GM12878 (cell line): Measurements from ENCODE around the gene BCS1L. TPM values are rescaled to one million over a fixed set of nuclear protein-coding genes. Genes with fewer than 3 reads are reported as not detected.

Source experiments
- ATAC-seq: fragments of 200-7000 bp; cut with Tn5 transposase; 3 replicates; pipeline ENCODE4 v1.9.1; 2020; ENCODE audit warnings: mild to moderate bottlenecking, moderate library complexity
- BruUV-seq: library from RNA; stranded (reverse); fragments of 400-500 nt; replicated peaks from 2 replicates; lab custom pipeline; 2021; lab: Mats Ljungman, UMichigan
- CTCF ChIA-PET: fragments of 300-600 bp; sonication (Branson Sonifier 250); formaldehyde crosslinking; extraction: SDS; loops from one replicate; lab custom pipeline; 2021; ENCODE audit warnings: inconsistent platforms; lab: Yijun Ruan, JAX
- POLR2A ChIA-PET: fragments of 350-600 bp; formaldehyde crosslinking; extraction: SDS; loops from one replicate; lab custom pipeline; 2021; ENCODE audit warnings: inconsistent platforms; lab: Charles Lee
- RAD21 ChIA-PET: fragments of 300-600 bp; sonication (Branson Sonifier 250); formaldehyde crosslinking; loops from one replicate; lab custom pipeline; 2023; ENCODE audit warnings: antibody characterized with exemption; ENCODE audit not compliant: unreplicated experiment; lab: Charles Lee
- SMC1A ChIA-PET: fragments of 300-600 bp; sonication (Branson Sonifier 250); formaldehyde crosslinking; loops from one replicate; lab custom pipeline; 2023; ENCODE audit not compliant: unreplicated experiment, uncharacterized antibody; lab: Charles Lee
- DNase-seq: peaks from one replicate; pipeline ENCODE4 v3.0.0-alpha.2; 2011; ENCODE audit warnings: low read depth, low spot score
- FAIRE-seq: peaks from 3 replicates; lab custom pipeline; 2011; peaks lifted over from hg19 to GRCh38; lab: Jason Lieb, UNC
- H2AFZ ChIP-seq: 2 replicates; pipeline ENCODE4 v1.6.0; 2011; ENCODE audit warnings: low read depth, low read length, control low read depth; ENCODE audit not compliant: control insufficient read depth
- H3K27ac ChIP-seq: 2 replicates; pipeline ENCODE4 v1.5.1; 2011; ENCODE audit warnings: control low read depth; ENCODE audit not compliant: control insufficient read depth, insufficient read depth
- H3K27me3 ChIP-seq, 2 experiments: replicated peaks in 1 of 2; 2 replicates each; pipeline versions ENCODE4 v1.6.0 to v1.6.1; 2011; ENCODE audit warnings: low read length in 1 of 2; ENCODE audit not compliant: control insufficient read depth in 2 of 2, insufficient read depth in 2 of 2
- H3K36me3 ChIP-seq, 2 experiments: 2 replicates each; pipeline ENCODE4 v1.5.1; 2011; ENCODE audit warnings: low read length in 1 of 2; ENCODE audit not compliant: control insufficient read depth in 2 of 2, insufficient read depth in 2 of 2
- H3K4me1 ChIP-seq: 2 replicates; pipeline ENCODE4 v1.6.1; 2011; ENCODE audit warnings: mild to moderate bottlenecking, low read length, moderate library complexity, mixed read lengths; ENCODE audit not compliant: control insufficient read depth, insufficient read depth
- H3K4me2 ChIP-seq: 2 replicates; pipeline ENCODE4 v1.6.0; 2011; ENCODE audit warnings: control low read depth; ENCODE audit not compliant: control insufficient read depth, insufficient read depth
- H3K4me3 ChIP-seq: fragments of 200-600 bp; sonication (generic); 2 replicates; pipeline ENCODE4 v1.5.1; 2016
- H3K79me2 ChIP-seq: 2 replicates; pipeline ENCODE4 v1.6.0; 2011; ENCODE audit warnings: low read length; ENCODE audit not compliant: control insufficient read depth, insufficient read depth
- H3K9ac ChIP-seq: 2 replicates; pipeline ENCODE4 v1.8.0; 2011; ENCODE audit warnings: low read length, control low read depth, mixed read lengths; ENCODE audit not compliant: control insufficient read depth, insufficient read depth
- H3K9me3 ChIP-seq: replicated peaks from 3 replicates; pipeline ENCODE4 v1.5.1; 2011; ENCODE audit warnings: mild to moderate bottlenecking, low read length; ENCODE audit not compliant: control insufficient read depth, insufficient read depth
- H4K20me1 ChIP-seq: 2 replicates; pipeline ENCODE4 v1.6.0; 2011; ENCODE audit not compliant: control insufficient read depth, insufficient read depth
- BHLHE40 ChIP-seq, 2 experiments: fragments of 450-650 bp in 1 of 2; IDR thresholded peaks; 2 replicates each; pipeline ENCODE4 v1.6.1; 2011 to 2017; ENCODE audit warnings: low read depth in 2 of 2, borderline replicate concordance in 1 of 2, improper control_type of control experiment in 1 of 2, low read length in 1 of 2, mild to moderate bottlenecking in 1 of 2
- IKZF2 ChIP-seq, 2 experiments: fragments of 450-650 bp; IDR thresholded peaks; 2 replicates each; pipeline ENCODE4 v1.6.1; 2017; ENCODE audit warnings: mild to moderate bottlenecking in 2 of 2, moderate library complexity in 2 of 2
- IRF4 ChIP-seq: IDR thresholded peaks from 2 replicates; pipeline ENCODE4 v1.6.1; 2011; ENCODE audit warnings: low read depth, low read length
- MTA2 ChIP-seq: fragments of 450-650 bp; IDR thresholded peaks from 2 replicates; pipeline ENCODE4 v1.6.1; 2016; ENCODE audit warnings: low read depth, mild to moderate bottlenecking, moderate library complexity
- MXI1 ChIP-seq: fragments of 150-350 bp; IDR thresholded peaks from 2 replicates; pipeline ENCODE4 v1.6.1; 2011; ENCODE audit warnings: low read depth, mild to moderate bottlenecking, inconsistent platforms, low read length, improper control_type of control experiment
- MYC ChIP-seq: IDR thresholded peaks from 2 replicates; pipeline ENCODE4 v1.6.1; 2011; ENCODE audit warnings: mild to moderate bottlenecking, low read length, moderate library complexity, inconsistent platforms; ENCODE audit not compliant: insufficient read depth, insufficient replicate concordance, insufficient read length, severe bottlenecking
- NR2F1 ChIP-seq: fragments of 450-650 bp; conservative IDR thresholded peaks from 2 replicates; pipeline ENCODE4 v1.6.1; 2017; ENCODE audit warnings: mild to moderate bottlenecking
- RAD51 ChIP-seq: fragments of 450-650 bp; IDR thresholded peaks from 2 replicates; pipeline ENCODE4 v1.6.1; 2016; ENCODE audit warnings: moderate library complexity, mild to moderate bottlenecking, inconsistent platforms
- ZBTB33 ChIP-seq: fragments of 450-650 bp; IDR thresholded peaks from 2 replicates; pipeline ENCODE4 v1.6.1; 2017; ENCODE audit warnings: mild to moderate bottlenecking
- in situ Hi-C: fragments of 300-500 bp; cut with MboI; formaldehyde crosslinking; loops from 9 replicates; pipeline ENCODE4 v1.14.3; 2018; ENCODE audit warnings: mixed read lengths
- intact Hi-C: fragments of 100-400 bp; cut with micrococcal nuclease; formaldehyde crosslinking; loops from one replicate; pipeline ENCODE4 v1.14.2; 2022; ENCODE audit not compliant: unreplicated experiment
- polyA plus RNA-seq, 11 experiments: library from polyadenylated mRNA; depleted of rRNA in 4 of 11; unstranded in 6 of 11; stranded (reverse) in 5 of 11; fragments of >200 nt; fragmentation: Nextera tagmentation in 4 of 11; fragmentation: Illumina TruSeq in 1 of 11; extraction: Ambion mirVana in 4 of 11; extraction: Trizol in 1 of 11; gene quantifications; 1 replicate in 1 of 11; 2 replicates in 10 of 11; pipeline versions ENCODE4 v1.2.1 to v1.2.3, GENCODE V29; 2011 to 2016; ENCODE audit warnings: inconsistent platforms in 2 of 11, missing spikeins in 2 of 11, low read depth in 1 of 11
- total RNA-seq, 4 experiments: library from RNA; depleted of rRNA in 3 of 4; stranded (reverse); fragments of >200 nt in 3 of 4; fragmentation: Illumina TruSeq in 1 of 4; extraction: Trizol in 1 of 4; gene quantifications; 2 replicates each; pipeline versions ENCODE4 v1.2.1 to v1.2.3, GENCODE V29; 2013 to 2021
- TF ChIP-seq, protein P1 (sequence below): fragments of 450-650 bp; conservative IDR thresholded peaks from 2 replicates; pipeline ENCODE4 v1.6.1; 2017; ENCODE audit warnings: mild to moderate bottlenecking, moderate library complexity
- TF ChIP-seq, protein P2 (sequence below): fragments of 450-650 bp; IDR thresholded peaks from 2 replicates; pipeline ENCODE4 v1.6.1; 2017; ENCODE audit warnings: low read depth, mild to moderate bottlenecking, moderate library complexity
- TF ChIP-seq, protein P3 (sequence below): fragments of 450-650 bp; IDR thresholded peaks from 2 replicates; pipeline ENCODE4 v1.6.1; 2017; ENCODE audit warnings: antibody characterized with exemption, mild to moderate bottlenecking, moderate library complexity
- TF ChIP-seq, protein P4 (sequence below): fragments of 450-650 bp; IDR thresholded peaks from 2 replicates; pipeline ENCODE4 v1.6.1; 2016; ENCODE audit warnings: mild to moderate bottlenecking

BCS1L gene
- total and polyA plus RNA-seq, 10 of the 15 experiments (the other 5 are each of a cell fraction or from before 2014, with no cell fraction given), result 40.4 to 114 (median 65.2) TPM

DNA sequence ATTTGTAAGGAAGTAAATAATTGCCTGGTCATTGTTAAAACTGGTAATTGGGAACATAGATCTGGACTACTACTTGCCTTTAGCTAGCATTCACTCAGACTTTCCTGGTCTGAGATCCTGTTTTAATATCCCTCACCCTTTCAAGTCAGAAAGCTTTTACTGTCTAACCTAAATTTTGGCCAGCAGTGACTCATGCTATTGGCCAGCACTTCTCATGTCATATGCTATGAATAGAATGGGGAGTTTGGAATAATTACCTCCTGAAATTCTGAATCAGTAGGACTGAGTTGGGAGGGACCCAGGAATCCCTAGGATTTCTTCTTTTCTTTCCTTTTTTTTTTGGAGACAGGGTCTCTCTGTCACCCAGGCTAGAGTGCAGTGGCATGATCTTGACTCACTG is 31.8 kb downstream of the BCS1L start:
- ChIA-PET POLR2A (no interaction called here), SMC1A (no interaction called here), CTCF (no interaction called here), RAD21 (no interaction called here)
- DNase-seq (no peak), FAIRE-seq (no peak), ATAC-seq (no peak)
- Histone ChIP-seq H3K27ac (no peak overlapping the region), H3K4me1 (no peaks in the 10 kb centered on the region), H3K27me3 (no peaks in the 10 kb centered on the region), H4K20me1 (no peaks in the 10 kb centered on the region), H3K9ac (no peak overlapping the region), H3K79me2 (no peaks in the 10 kb centered on the region), H3K4me2 (no peak overlapping the region), H3K36me3 (no peaks in the 10 kb centered on the region), H3K9me3 (no peaks in the 10 kb centered on the region), H2AFZ (no peak overlapping the region), H3K4me3 (no peak overlapping the region)
- in situ Hi-C loops, result no loop called here
- TF ChIP-seq, protein P1, sequence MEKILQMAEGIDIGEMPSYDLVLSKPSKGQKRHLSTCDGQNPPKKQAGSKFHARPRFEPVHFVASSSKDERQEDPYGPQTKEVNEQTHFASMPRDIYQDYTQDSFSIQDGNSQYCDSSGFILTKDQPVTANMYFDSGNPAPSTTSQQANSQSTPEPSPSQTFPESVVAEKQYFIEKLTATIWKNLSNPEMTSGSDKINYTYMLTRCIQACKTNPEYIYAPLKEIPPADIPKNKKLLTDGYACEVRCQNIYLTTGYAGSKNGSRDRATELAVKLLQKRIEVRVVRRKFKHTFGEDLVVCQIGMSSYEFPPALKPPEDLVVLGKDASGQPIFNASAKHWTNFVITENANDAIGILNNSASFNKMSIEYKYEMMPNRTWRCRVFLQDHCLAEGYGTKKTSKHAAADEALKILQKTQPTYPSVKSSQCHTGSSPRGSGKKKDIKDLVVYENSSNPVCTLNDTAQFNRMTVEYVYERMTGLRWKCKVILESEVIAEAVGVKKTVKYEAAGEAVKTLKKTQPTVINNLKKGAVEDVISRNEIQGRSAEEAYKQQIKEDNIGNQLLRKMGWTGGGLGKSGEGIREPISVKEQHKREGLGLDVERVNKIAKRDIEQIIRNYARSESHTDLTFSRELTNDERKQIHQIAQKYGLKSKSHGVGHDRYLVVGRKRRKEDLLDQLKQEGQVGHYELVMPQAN, result no peak
- TF ChIP-seq BHLHE40 (IDR thresholded peaks at IDR 0.05; ENCODE audit: borderline replicate concordance in 1 of 2, low read depth in 2 of 2, low read length in 1 of 2) (no peak), MXI1 (no peak), NR2F1 (no peak), MTA2 (no peak), ZBTB33 (no peak), RAD51 (no peak), IRF4 (no peak), IKZF2 (IDR thresholded peaks at IDR 0.05) (no peak), MYC (no peak)
- TF ChIP-seq, protein P2, sequence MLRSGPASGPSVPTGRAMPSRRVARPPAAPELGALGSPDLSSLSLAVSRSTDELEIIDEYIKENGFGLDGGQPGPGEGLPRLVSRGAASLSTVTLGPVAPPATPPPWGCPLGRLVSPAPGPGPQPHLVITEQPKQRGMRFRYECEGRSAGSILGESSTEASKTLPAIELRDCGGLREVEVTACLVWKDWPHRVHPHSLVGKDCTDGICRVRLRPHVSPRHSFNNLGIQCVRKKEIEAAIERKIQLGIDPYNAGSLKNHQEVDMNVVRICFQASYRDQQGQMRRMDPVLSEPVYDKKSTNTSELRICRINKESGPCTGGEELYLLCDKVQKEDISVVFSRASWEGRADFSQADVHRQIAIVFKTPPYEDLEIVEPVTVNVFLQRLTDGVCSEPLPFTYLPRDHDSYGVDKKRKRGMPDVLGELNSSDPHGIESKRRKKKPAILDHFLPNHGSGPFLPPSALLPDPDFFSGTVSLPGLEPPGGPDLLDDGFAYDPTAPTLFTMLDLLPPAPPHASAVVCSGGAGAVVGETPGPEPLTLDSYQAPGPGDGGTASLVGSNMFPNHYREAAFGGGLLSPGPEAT, result no peak
- TF ChIP-seq, protein P3, sequence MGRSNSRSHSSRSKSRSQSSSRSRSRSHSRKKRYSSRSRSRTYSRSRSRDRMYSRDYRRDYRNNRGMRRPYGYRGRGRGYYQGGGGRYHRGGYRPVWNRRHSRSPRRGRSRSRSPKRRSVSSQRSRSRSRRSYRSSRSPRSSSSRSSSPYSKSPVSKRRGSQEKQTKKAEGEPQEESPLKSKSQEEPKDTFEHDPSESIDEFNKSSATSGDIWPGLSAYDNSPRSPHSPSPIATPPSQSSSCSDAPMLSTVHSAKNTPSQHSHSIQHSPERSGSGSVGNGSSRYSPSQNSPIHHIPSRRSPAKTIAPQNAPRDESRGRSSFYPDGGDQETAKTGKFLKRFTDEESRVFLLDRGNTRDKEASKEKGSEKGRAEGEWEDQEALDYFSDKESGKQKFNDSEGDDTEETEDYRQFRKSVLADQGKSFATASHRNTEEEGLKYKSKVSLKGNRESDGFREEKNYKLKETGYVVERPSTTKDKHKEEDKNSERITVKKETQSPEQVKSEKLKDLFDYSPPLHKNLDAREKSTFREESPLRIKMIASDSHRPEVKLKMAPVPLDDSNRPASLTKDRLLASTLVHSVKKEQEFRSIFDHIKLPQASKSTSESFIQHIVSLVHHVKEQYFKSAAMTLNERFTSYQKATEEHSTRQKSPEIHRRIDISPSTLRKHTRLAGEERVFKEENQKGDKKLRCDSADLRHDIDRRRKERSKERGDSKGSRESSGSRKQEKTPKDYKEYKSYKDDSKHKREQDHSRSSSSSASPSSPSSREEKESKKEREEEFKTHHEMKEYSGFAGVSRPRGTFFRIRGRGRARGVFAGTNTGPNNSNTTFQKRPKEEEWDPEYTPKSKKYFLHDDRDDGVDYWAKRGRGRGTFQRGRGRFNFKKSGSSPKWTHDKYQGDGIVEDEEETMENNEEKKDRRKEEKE, result no peak
- TF ChIP-seq, protein P4, sequence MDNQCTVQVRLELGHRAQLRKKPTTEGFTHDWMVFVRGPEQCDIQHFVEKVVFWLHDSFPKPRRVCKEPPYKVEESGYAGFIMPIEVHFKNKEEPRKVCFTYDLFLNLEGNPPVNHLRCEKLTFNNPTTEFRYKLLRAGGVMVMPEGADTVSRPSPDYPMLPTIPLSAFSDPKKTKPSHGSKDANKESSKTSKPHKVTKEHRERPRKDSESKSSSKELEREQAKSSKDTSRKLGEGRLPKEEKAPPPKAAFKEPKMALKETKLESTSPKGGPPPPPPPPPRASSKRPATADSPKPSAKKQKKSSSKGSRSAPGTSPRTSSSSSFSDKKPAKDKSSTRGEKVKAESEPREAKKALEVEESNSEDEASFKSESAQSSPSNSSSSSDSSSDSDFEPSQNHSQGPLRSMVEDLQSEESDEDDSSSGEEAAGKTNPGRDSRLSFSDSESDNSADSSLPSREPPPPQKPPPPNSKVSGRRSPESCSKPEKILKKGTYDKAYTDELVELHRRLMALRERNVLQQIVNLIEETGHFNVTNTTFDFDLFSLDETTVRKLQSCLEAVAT, result no peak
- intact Hi-C loops, result no loop called here
- BruUV-seq, result no TSS peak
